Endodermal cell (in vitro differentiated cells): ENCODE measurements around the gene CNDP1. TPM values are rescaled to one million over a fixed set of nuclear protein-coding genes. Genes with fewer than 3 reads are reported as not detected.

ENCODE experiments used
- DNase-seq: peaks from one replicate; pipeline ENCODE4 v3.0.0-alpha.2; 2017
- H3K27ac ChIP-seq: 2 replicates; pipeline ENCODE4 v1.5.1; 2013; ENCODE audit warnings: mild to moderate bottlenecking, low read depth, low read length, moderate library complexity
- H3K27me3 ChIP-seq: 2 replicates; pipeline ENCODE4 v1.6.1; 2013; ENCODE audit warnings: mild to moderate bottlenecking, low read length, moderate library complexity; ENCODE audit not compliant: insufficient read depth, control insufficient read depth, poor library complexity, severe bottlenecking
- H3K36me3 ChIP-seq: 2 replicates; pipeline ENCODE4 v1.7.0; 2013; ENCODE audit warnings: mild to moderate bottlenecking, low read length, moderate library complexity; ENCODE audit not compliant: control insufficient read depth, insufficient read depth
- H3K4me1 ChIP-seq: one replicate; pipeline ENCODE4 v1.7.0; 2013; ENCODE audit warnings: low read length; ENCODE audit not compliant: control insufficient read depth, insufficient read depth
- H3K4me3 ChIP-seq: 2 replicates; pipeline ENCODE4 v1.5.1; 2013; ENCODE audit warnings: mild to moderate bottlenecking, low read length, moderate library complexity
- H3K9ac ChIP-seq: 2 replicates; pipeline ENCODE4 v1.6.1; 2013; ENCODE audit warnings: mild to moderate bottlenecking, low read length, moderate library complexity; ENCODE audit not compliant: poor library complexity, severe bottlenecking; ENCODE audit errors: extremely low read depth
- H3K9me3 ChIP-seq: 2 replicates; pipeline ENCODE4 v1.6.1; 2013; ENCODE audit warnings: mild to moderate bottlenecking, low read length, moderate library complexity; ENCODE audit not compliant: control insufficient read depth
- H3K27ac Mint-ChIP-seq: 2 replicates; pipeline ENCODE4 v1.8.0; 2020; ENCODE audit warnings: mixed read lengths
- H3K27me3 Mint-ChIP-seq: 2 replicates; pipeline ENCODE4 v1.8.0; 2021; ENCODE audit warnings: mild to moderate bottlenecking, mixed read lengths; ENCODE audit not compliant: insufficient read depth
- H3K36me3 Mint-ChIP-seq: 2 replicates; pipeline ENCODE4 v1.8.0; 2020; ENCODE audit warnings: low read depth, mixed read lengths
- H3K4me1 Mint-ChIP-seq: 2 replicates; pipeline ENCODE4 v1.8.0; 2020; ENCODE audit warnings: mixed read lengths
- H3K4me3 Mint-ChIP-seq: 2 replicates; pipeline ENCODE4 v1.8.0; 2020; ENCODE audit warnings: mild to moderate bottlenecking, moderate library complexity, mixed read lengths
- H3K9me3 Mint-ChIP-seq: 2 replicates; pipeline ENCODE4 v1.8.0; 2020; ENCODE audit warnings: mild to moderate bottlenecking, mixed read lengths
- CTCF ChIP-seq: fragments of 200-600 bp; sonication (generic); conservative IDR thresholded peaks from 2 replicates; pipeline ENCODE4 v1.5.0; 2021; ENCODE audit warnings: antibody characterized with exemption, mild to moderate bottlenecking
- WGBS, 2 experiments: methylation state at CpG; one replicate each; pipeline versions ENCODE4 v1.1.5 to v1.1.7; 2013; ENCODE audit warnings: missing lambda C conversion rate in 2 of 2, mixed read lengths in 1 of 2; ENCODE audit not compliant: insufficient coverage in 1 of 2, insufficient read length in 1 of 2; 5-methylcytosine and 5-hydroxymethylcytosine counted together
- total RNA-seq, 2 donors: library from RNA; stranded (reverse); fragmentation: NEBNext Ultra II Directional in 1 of 2; extraction: Animal tissue kit (Norgen Biotek cat#: 25700) in 1 of 2; gene quantifications; 2 replicates in 1 of 2; 3 replicates in 1 of 2; pipeline ENCODE4 v1.2.1, GENCODE V29; 2021

The CNDP1 gene
- total RNA-seq, 2 donors from 2014 or later = 0.51 TPM; not detected in 1

GRCh38 chr18:74501386-74501785 is 32.9 kb upstream of the CNDP1 start:
- H3K9me3 Mint-ChIP-seq = no peaks in the 10 kb centered on the region
- Histone ChIP-seq H3K4me1 (peaks cover 11% of the 10 kb centered on the region), H3K9me3 (no peaks in the 10 kb centered on the region), H3K4me3 (no peak overlapping the region), H3K36me3 (peaks cover 84% of the 10 kb centered on the region), H3K27me3 (no peaks in the 10 kb centered on the region), H3K9ac (no peak overlapping the region), H3K27ac (no peak overlapping the region)
- H3K27ac Mint-ChIP-seq = peak overlapping the region; percentile 69
- H3K4me3 Mint-ChIP-seq = no peak overlapping the region
- peaks cover 72% of the 10 kb centered on the region for H3K36me3 Mint-ChIP-seq
- DNase-seq = no peak
- 60 to 93% methylated on average over 1 to 4 of the region's 4 CpGs for WGBS, 2 experiments
- TF ChIP-seq CTCF = no peak
- peaks cover 50% of the 10 kb centered on the region for H3K4me1 Mint-ChIP-seq
- no peaks in the 10 kb centered on the region for H3K27me3 Mint-ChIP-seq

- Mint-ChIP-seq H3K36me3 (peaks cover 74% of the 10 kb centered on the region), H3K27me3 (no peaks in the 10 kb centered on the region), H3K4me1 (peaks cover 54% of the 10 kb centered on the region), H3K27ac (no peak overlapping the region), H3K4me3 (no peak overlapping the region), H3K9me3 (no peaks in the 10 kb centered on the region)
- Histone ChIP-seq H3K36me3 (peaks cover 86% of the 10 kb centered on the region), H3K9me3 (no peaks in the 10 kb centered on the region), H3K27ac (no peak overlapping the region), H3K9ac (no peak overlapping the region), H3K4me1 (peaks cover 22% of the 10 kb centered on the region), H3K27me3 (no peaks in the 10 kb centered on the region), H3K4me3 (no peak overlapping the region)
- DNase-seq = peak; percentile 12
- TF ChIP-seq CTCF = no peak
- 98 to 100% methylated on average over 3 to 4 of the region's 4 CpGs for WGBS, 2 experiments
These were observed 31.2 kb upstream of the CNDP1 start for GRCh38 chr18:74503137-74503536.

- Histone ChIP-seq H3K9ac (no peak overlapping the region), H3K9me3 (no peaks in the 10 kb centered on the region), H3K27me3 (no peaks in the 10 kb centered on the region), H3K36me3 (peaks cover 77% of the 10 kb centered on the region), H3K4me1 (peaks cover 29% of the 10 kb centered on the region), H3K4me3 (no peak overlapping the region), H3K27ac (no peak overlapping the region)
- 87 to 100% methylated on average over 5 to 15 of the region's 16 CpGs for WGBS, 2 experiments
- DNase-seq = peak; percentile 39
- Mint-ChIP-seq H3K4me1 (peaks cover 44% of the 10 kb centered on the region), H3K9me3 (no peaks in the 10 kb centered on the region), H3K27me3 (no peaks in the 10 kb centered on the region), H3K27ac (peak overlapping the region; percentile 87), H3K36me3 (peaks cover 72% of the 10 kb centered on the region), H3K4me3 (peak overlapping the region; percentile 23)
- TF ChIP-seq CTCF = no peak
These were observed 28.5 kb upstream of the CNDP1 start for GRCh38 chr18:74505776-74506175.
